T-helper 2 cell treated with Interferon-gamma antibody and Interleukin-4, amounts not matched to agents 100 ng/mL and 5 ng/mL, for 36 hours (primary cell): ENCODE results near the gene TBC1D26. TPM values are rescaled to one million over a fixed set of nuclear protein-coding genes. Genes with fewer than 3 reads are reported as not detected.
"Not testable (repeated sequence)": the region's sequence is repeated elsewhere in the genome, so short reads cannot be mapped to it uniquely, and the experiment has no call there.

ENCODE experiments used
- intact Hi-C: fragments of 100-400 bp; cut with micrococcal nuclease; formaldehyde crosslinking; loops from one replicate; pipeline ENCODE4 v1.15.1; 2023
- total RNA-seq: library from RNA; stranded (reverse); gene quantifications from 2 replicates; pipeline ENCODE4 v1.2.3, GENCODE V29; 2022

The TBC1D26 gene
- total RNA-seq, 1 donor from 2014 or later, result not detected

DNA sequence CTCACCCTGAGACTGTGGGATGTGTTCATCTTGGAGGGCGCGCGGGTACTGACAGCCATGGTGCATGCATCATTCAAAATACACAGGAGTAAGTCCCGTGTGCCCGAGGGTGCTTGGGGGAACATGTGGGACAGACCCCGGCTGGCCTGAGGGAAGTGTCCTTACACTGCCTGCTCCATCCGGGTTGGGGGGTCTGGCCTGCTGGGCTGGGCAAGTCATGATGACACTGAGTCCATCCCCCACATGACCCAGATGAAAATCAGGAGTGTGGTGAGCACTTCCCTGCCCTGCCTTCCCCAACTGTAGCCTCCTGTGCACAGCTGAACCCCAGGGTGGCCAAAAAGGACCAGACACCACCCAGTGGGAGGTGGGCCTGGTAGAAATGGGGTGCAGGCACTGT lies 10.8 kb downstream of the TBC1D26 start:
- intact Hi-C loops, result no loop called here

DNA sequence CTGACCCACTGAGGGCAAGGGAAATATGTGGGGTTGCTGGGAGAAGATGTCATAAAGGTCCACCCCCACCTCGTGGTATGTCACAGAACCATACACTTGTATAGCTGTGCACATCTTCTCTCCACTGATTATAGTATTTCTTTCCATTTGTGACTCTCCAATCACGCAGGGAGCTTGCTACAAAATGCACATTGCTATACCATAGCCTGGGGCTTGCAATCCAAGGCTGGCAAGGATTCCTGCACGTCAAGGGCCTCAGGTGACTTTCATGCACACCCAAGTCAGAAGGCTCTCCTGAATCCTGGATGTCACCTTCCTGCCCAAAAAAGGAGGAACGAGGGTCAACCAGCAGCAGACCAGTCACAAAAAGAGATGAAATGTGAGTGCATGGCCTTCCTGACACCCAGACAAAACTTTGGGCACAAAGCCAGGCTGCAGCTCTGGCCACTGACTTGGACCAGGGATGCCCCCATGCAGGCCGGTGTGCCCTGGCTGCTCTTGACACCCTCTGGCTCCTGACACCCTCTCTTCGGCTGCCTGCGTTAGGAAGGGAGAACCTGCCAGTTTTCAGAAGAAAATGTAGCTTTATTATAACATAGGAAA lies 12.1 kb downstream of the TBC1D26 start:
- intact Hi-C loops, result no loop called here

GRCh38 chr17:15744885-15745284 lies 12.8 kb downstream of the TBC1D26 start:
- intact Hi-C loops, result no loop called here

DNA sequence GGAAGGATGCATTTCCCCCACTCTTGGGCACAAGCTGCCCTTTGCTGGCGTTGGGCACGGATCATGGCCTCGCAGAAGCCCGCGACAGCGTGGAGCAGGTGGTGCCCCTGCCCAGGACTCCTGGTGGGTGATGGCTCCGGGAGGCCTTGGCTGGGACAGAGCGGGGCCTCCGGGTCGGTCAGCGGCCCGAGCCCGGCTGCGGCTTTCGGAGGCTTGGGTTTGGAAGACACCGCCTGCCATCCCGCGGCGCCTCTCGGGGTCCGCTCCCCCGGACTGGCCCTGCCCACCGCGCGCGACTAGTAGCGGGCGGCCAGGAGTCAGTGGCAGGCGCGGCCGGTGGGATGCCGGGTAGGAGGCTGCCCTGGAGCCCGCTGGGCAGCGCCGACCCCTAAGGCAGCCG lies 17.3 kb downstream of the TBC1D26 start:
- intact Hi-C loops, result not testable (repeated sequence)

DNA sequence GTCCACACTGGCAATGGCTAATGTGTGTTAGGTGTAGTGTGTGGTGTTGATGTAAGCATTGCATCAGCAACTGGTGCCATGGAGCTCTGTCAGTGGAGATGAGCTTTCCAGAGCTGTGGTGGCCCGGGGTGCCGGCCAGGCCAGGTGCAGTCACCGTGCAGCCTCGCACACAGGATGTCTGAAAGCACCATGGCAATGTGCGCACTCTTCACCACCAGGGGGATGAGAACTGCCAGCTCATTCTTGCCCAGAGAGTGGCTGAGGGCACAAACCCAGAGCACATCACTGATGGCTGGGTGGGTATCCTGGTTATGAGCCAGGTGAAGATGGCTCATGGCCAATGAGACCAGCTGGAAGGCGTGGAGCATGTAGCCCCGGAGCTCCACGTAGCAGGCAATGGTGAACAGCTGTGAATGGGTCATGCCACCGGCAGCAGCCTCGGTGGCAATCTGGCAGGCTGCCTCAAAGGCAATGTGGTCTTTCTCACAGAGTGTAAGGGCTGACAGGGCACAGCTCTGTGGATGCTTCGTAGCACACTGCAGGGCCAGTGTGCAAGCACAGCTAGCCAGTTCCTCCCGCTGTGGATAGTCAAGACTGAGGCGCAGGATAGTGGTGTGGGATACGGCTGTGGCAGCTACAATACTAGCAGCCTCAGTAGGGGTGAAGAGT lies 36.9 kb downstream of the TBC1D26 start:
- intact Hi-C loops, result not testable (repeated sequence)

DNA sequence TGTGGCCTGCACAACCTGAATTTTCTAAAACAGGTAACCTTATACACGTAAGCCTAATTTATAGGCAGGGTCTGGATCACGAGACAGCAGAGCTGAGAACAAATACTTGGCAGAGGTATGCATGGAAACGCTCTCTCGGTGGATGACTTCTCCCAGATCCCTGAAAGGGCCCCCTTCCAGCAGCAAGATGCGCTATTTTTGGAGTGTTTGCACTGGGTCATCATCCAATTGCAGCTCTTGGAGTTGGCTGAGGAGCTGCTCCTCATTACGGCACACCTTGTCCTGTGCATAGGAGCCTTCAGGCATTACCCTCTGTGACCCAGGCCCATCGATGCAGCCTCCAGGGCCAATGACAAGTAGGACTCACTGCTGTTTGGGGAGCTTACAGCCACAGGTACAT lies 38.6 kb downstream of the TBC1D26 start:
- intact Hi-C loops, result not testable (repeated sequence)

DNA sequence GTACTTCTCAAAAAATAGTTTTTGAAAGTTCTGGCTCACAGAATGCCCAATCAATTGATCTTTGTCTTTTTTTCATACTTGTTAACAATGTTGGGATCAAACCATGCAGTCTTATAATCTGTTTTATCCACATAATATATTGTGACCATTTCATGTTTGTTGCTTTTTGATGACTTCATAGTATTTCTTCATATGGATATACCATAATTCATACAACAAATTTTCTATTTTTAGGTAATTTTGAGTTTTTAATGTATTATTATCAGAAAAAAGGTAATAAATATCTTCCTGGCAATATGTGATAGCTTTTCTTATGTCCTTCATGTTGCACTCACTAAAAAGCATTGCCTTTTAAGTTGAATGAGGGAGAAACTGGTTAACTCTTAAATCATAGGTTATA lies 44.8 kb downstream of the TBC1D26 start:
- intact Hi-C loops, result no loop called here

DNA sequence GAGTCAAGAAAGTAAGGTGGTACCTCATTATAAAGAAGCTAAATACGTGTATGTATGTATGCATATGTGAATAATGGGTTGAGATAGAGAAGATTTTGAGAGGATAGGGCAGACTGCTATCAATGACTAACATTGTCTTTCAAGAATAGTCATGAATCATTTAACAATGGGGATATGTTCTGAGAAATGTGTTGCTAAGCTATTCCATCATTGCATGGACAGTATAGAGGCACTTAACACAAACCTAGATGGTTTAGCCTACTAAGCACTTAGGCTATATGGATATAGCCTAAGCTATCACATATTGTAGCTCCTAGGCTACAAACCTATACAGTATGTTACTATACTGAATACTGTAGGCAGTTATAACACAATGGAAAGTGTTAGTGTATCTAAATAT lies 45.2 kb downstream of the TBC1D26 start:
- intact Hi-C loops, result no loop called here

GRCh38 chr17:15777717-15778116 lies 45.6 kb downstream of the TBC1D26 start:
- intact Hi-C loops, result no loop called here

- intact Hi-C loops, result no loop called here
These were observed 47.0 kb downstream of the TBC1D26 start for GRCh38 chr17:15779119-15779518.

DNA sequence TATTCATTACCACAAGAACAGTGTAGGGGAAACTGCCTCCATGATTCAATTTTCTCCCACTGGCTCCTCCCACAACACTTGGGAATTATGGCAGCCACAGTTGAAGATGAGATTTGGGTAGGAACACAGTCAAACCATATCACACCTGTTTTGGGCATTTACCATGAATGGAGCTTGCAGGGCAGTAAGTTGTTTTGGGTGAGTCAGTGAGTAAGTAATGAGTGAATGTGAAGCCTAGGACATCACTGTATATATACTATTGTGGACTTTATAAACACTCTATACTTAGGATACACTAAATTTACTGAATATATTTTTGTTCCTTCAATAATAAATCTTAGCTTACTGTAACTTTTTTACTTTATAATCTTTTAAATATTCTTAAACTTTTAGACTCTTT lies 48.1 kb downstream of the TBC1D26 start:
- intact Hi-C loops, result no loop called here

GRCh38 chr17:15782866-15783265 lies 50.8 kb downstream of the TBC1D26 start:
- intact Hi-C loops, result no loop called here

DNA sequence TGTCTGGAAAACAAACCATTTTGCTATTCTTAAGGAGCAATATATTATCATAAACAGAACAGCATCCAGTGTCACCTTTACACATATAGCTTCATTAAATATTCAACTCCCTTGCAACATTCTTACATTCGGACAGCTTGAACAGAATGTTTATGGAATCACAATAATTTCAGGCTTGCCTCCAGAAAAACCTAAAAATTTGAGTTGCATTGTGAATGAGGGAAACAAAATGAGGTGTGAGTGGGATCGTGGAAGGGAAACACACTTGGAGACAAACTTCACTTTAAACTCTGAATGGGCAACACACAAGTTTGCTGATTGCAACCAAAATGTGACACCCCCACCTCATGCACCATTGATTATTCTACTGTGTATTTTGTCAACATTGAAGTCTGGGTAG lies 51.4 kb downstream of the TBC1D26 start:
- intact Hi-C loops, result no loop called here

GRCh38 chr17:15784351-15784750 lies 52.3 kb downstream of the TBC1D26 start:
- intact Hi-C loops, result not testable (repeated sequence)

DNA sequence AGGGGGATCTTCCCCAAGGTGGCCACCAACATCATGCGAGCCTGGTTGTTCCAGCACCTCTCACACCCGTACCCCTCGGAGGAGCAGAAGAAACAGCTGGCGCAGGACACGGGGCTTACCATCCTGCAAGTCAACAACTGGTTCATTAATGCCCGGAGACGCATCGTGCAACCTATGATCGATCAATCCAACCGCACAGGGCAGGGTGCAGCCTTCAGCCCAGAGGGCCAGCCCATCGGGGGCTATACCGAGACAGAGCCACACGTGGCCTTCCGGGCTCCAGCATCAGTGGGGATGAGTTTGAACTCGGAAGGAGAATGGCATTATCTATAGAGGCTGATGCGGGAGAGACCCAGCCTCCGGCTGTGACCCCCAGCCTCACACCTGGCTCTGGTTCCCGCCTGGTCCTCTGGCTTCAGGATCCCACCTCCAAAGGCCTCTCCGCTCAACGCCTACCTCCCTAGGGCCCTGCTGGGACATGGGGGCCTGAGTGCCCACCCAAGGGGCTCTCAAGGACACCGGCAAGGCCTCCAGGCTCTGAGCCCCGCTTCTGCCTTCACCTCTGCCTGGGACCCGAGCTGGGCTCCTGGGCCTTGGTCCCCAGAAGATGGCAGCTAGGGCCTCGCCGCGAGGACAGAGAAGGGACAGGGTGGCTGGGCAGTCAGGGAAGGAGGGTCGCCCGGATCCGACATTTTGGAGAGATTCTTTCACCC lies 55.4 kb downstream of the TBC1D26 start:
- intact Hi-C loops, result not testable (repeated sequence)

DNA sequence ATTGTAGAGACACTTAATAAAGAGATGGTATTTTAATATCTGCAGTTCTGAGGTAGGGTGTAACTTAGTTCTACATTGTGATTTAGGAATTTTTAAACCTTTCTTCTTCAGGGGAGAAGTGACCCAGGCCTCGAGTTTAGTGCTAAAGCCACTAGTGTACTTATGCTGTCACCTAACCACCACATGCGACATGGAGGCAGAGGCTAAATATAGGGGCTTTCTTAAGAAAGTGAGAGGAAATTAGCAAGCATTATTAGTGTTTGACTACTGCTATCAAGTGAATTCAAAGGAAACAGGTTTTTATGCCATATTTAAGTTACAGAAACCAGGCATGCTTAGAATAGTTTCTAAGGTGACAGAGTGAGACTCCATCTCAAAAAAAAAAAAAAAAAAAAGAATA lies 56.3 kb downstream of the TBC1D26 start:
- intact Hi-C loops, result not testable (repeated sequence)

Other genes with a start within 250 kb of the TBC1D26 start
- 14.0 and 18.5 TPM in 2 replicates for gene TVP23C, start 168.8 kb upstream of the TBC1D26 start, total RNA-seq
- 0.39 and 0.61 TPM in 2 replicates for gene FBXW10B, start 112.6 kb upstream of the TBC1D26 start, total RNA-seq
- 13.2 and 13.7 TPM in 2 replicates for gene TRIM16, start 48.0 kb upstream of the TBC1D26 start, total RNA-seq
- gene ZNF286A, start 32.5 kb upstream of the TBC1D26 start, total RNA-seq, result 22.3 and 22.9 TPM in 2 replicates
- 0.89 and 1.00 TPM in 2 replicates for gene ADORA2B, start 212.8 kb downstream of the TBC1D26 start, total RNA-seq